Measurements from ENCODE around the gene PIP5K1C. TPM values are rescaled to one million over a fixed set of nuclear protein-coding genes. Genes with fewer than 3 reads are reported as not detected.

Gene PIP5K1C
- total RNA-seq, 1 experiment from 2014 or later, result 34.0 TPM

- H3K27ac Mint-ChIP-seq, result 0 out of 2 replicates have a peak overlapping the region, but pooled peaks have one; percentile 95
- H3K4me1 Mint-ChIP-seq, result peaks cover 5% of the 10 kb centered on the region
- H3K36me3 Mint-ChIP-seq, result peaks cover 3% of the 10 kb centered on the region; the same call in 1 of the 2 replicates
- CTCF ChIA-PET, result interaction anchor here (1.0 to 1.1 kb wide), 2 partner anchors 10 to 28 kb away, joined by 3 to 5 read pairs; no protein-coding TSS in a partner anchor
- TF ChIP-seq MLX (CRISPR knock-in tag; IDR thresholded peaks at IDR 0.05) (no peak), CREM (CRISPR knock-in tag; IDR thresholded peaks at IDR 0.05) (no peak), ATF2 (CRISPR knock-in tag; IDR thresholded peaks at IDR 0.05; ENCODE audit: borderline replicate concordance, low read depth) (no peak), KAT7 (CRISPR knock-in tag; IDR thresholded peaks at IDR 0.05; ENCODE audit: borderline replicate concordance) (no peak), FOXP1 (CRISPR knock-in tag; IDR thresholded peaks at IDR 0.05; ENCODE audit: borderline replicate concordance) (no peak), GTF2I (CRISPR knock-in tag; conservative IDR thresholded peaks at IDR 0.05) (peak; percentile 99), ZNF416 (CRISPR knock-in tag; IDR thresholded peaks at IDR 0.05) (no peak), CBFB (CRISPR knock-in tag; IDR thresholded peaks at IDR 0.05; ENCODE audit: low read depth) (no peak)
- DNase-seq (ENCODE audit: low spot score), result no peak
- peak overlapping the region; percentile 98; the same call in 1 of the 2 replicates for H3K4me3 Mint-ChIP-seq
- POLR2A ChIA-PET, result no interaction called here
- H3K9me3 Mint-ChIP-seq, result no peaks in the 10 kb centered on the region
- no peak for ATAC-seq
- H3K27me3 Mint-ChIP-seq (ENCODE audit: low read depth), result no peaks in the 10 kb centered on the region
Measured at GRCh38 chr19:3627351-3627723, 72.9 kb downstream of the PIP5K1C start.

GRCh38 chr19:3626473-3627350, 73.6 kb downstream of the PIP5K1C start, which contains the start of gene CACTIN:
Gene CACTIN, minus strand, starts transcription at chr19:3626790. Its CDS starts 28 bp downstream, at chr19:3626762.
- Mint-ChIP-seq H3K4me3 (peak within 1 kb of the TSS; percentile 98), H3K27ac (peak within 1 kb of the TSS; percentile 95), H3K27me3 (ENCODE audit: low read depth) (no peaks in the 10 kb centered on the region), H3K36me3 (peaks cover 5% of the 10 kb centered on the region), H3K4me1 (peaks cover 5% of the 10 kb centered on the region), H3K9me3 (no peaks in the 10 kb centered on the region)
- CTCF ChIA-PET, result interaction anchor here (1.0 to 1.1 kb wide), 2 partner anchors 9 to 27 kb away, joined by 3 to 5 read pairs; no protein-coding TSS in a partner anchor
- DNase-seq (ENCODE audit: low spot score) (peak; percentile 99), ATAC-seq (peak; percentile 98)
- POLR2A ChIA-PET, result no interaction called here
- no peak for TF ChIP-seq TP53 (CRISPR knock-in tag; IDR thresholded peaks at IDR 0.05)
- TF ChIP-seq ZNF138 (CRISPR knock-in tag; conservative IDR thresholded peaks at IDR 0.05), result no peak
- TF ChIP-seq ZSCAN18 (CRISPR knock-in tag; IDR thresholded peaks at IDR 0.05), result no peak
- TF ChIP-seq MXD4 (CRISPR knock-in tag; IDR thresholded peaks at IDR 0.05; ENCODE audit: borderline replicate concordance), result no peak
- no peak for TF ChIP-seq ZNF121 (CRISPR knock-in tag; IDR thresholded peaks at IDR 0.05)
- TF ChIP-seq MAX (CRISPR knock-in tag; IDR thresholded peaks at IDR 0.05), result peak; percentile 80
- TF ChIP-seq GTF2I (CRISPR knock-in tag; conservative IDR thresholded peaks at IDR 0.05), result no peak
- no peak; the same call in 1 of the 2 replicates for TF ChIP-seq E2F4 (CRISPR knock-in tag; IDR thresholded peaks at IDR 0.05; ENCODE audit: borderline replicate concordance, low read depth)
- no peak for TF ChIP-seq ZMAT4 (CRISPR knock-in tag; IDR thresholded peaks at IDR 0.05)
- TF ChIP-seq ELF4 (CRISPR knock-in tag; IDR thresholded peaks at IDR 0.05; ENCODE audit: low read depth), result no peak
- peak; percentile 85 for TF ChIP-seq FOXP1 (CRISPR knock-in tag; IDR thresholded peaks at IDR 0.05; ENCODE audit: borderline replicate concordance)
- TF ChIP-seq MLX (CRISPR knock-in tag; IDR thresholded peaks at IDR 0.05), result no peak
- no peak for TF ChIP-seq ZNF396 (CRISPR knock-in tag; IDR thresholded peaks at IDR 0.05; ENCODE audit: borderline replicate concordance)
- peak; percentile 74; the same call in 1 of the 2 replicates for TF ChIP-seq JUN (CRISPR knock-in tag; IDR thresholded peaks at IDR 0.05)
- no peak for TF ChIP-seq ZNF512 (CRISPR knock-in tag; IDR thresholded peaks at IDR 0.05; ENCODE audit: borderline replicate concordance)
- no peak; the same call in 1 of the 2 replicates for TF ChIP-seq HMGXB4 (CRISPR knock-in tag; IDR thresholded peaks at IDR 0.05)
- TF ChIP-seq NFYB (CRISPR knock-in tag; conservative IDR thresholded peaks at IDR 0.05; ENCODE audit: low read depth), result peak; percentile 57; the same call in 1 of the 2 replicates
- TF ChIP-seq SMAD3 (CRISPR knock-in tag; IDR thresholded peaks at IDR 0.05; ENCODE audit: borderline replicate concordance), result peak; percentile 63; the same call in 1 of the 2 replicates
